H1 (cell line): Measurements from ENCODE around the gene ZDHHC1. TPM values are rescaled to one million over a fixed set of nuclear protein-coding genes. Genes with fewer than 3 reads are reported as not detected.

ENCODE experiments used
- BRCA1 ChIP-seq: IDR thresholded peaks from 2 replicates; pipeline ENCODE4 v1.6.1; 2012; ENCODE audit warnings: low read depth, low read length, improper control_type of control experiment
- CBX8 ChIP-seq: fragments of 300-800, 300-1000 bp; sonication (generic); IDR thresholded peaks from 2 replicates; pipeline ENCODE4 v1.7.1; 2016; ENCODE audit warnings: low read depth, low read length, borderline replicate concordance
- KDM1A ChIP-seq: fragments of 200-600, 300-600 bp; sonication (generic); IDR thresholded peaks from 2 replicates; pipeline ENCODE4 v1.7.1; 2016; ENCODE audit warnings: mild to moderate bottlenecking, low read length, borderline replicate concordance
- KDM4A ChIP-seq: IDR thresholded peaks from one replicate; pipeline ENCODE4 v1.7.1; 2012; ENCODE audit warnings: low read depth, mild to moderate bottlenecking, moderate library complexity, low read length, inconsistent platforms; ENCODE audit not compliant: severe bottlenecking
- MAFK ChIP-seq: IDR thresholded peaks from 2 replicates; pipeline ENCODE4 v1.6.1; 2012; ENCODE audit warnings: low read depth, mild to moderate bottlenecking, improper control_type of control experiment, low read length
- PHF8 ChIP-seq: fragments of 200-600 bp; sonication (generic); conservative IDR thresholded peaks from 2 replicates; pipeline ENCODE4 v1.7.1; 2012; ENCODE audit warnings: low read depth, mild to moderate bottlenecking, inconsistent platforms, low read length, moderate library complexity
- POLR2A ChIP-seq, 2 experiments: IDR thresholded peaks; 1 replicate in 1 of 2; 2 replicates in 1 of 2; pipeline ENCODE4 v1.6.1; 2011; ENCODE audit warnings: low read depth in 2 of 2, low read length in 2 of 2, mild to moderate bottlenecking in 2 of 2; ENCODE audit errors: control extremely low read depth in 1 of 2
- POU5F1 ChIP-seq: IDR thresholded peaks from 2 replicates; pipeline ENCODE4 v1.6.1; 2011; ENCODE audit warnings: low read depth, mild to moderate bottlenecking, low read length, moderate library complexity
- RAD21 ChIP-seq, 2 experiments: IDR thresholded peaks in 1 of 2; conservative IDR thresholded peaks in 1 of 2; 2 replicates each; pipeline ENCODE4 v1.6.1; 2011; ENCODE audit warnings: low read depth in 2 of 2, low read length in 2 of 2, improper control_type of control experiment in 1 of 2, inconsistent platforms in 1 of 2, mild to moderate bottlenecking in 1 of 2, moderate library complexity in 1 of 2
- RFX5 ChIP-seq: IDR thresholded peaks from 2 replicates; pipeline ENCODE4 v1.6.1; 2011; ENCODE audit warnings: low read depth, low read length, improper control_type of control experiment, borderline replicate concordance
- RNF2 ChIP-seq: fragments of 200-900, 300-1000 bp; sonication (generic); IDR thresholded peaks from 2 replicates; pipeline ENCODE4 v1.7.1; 2016; ENCODE audit warnings: borderline replicate concordance, low read depth, mild to moderate bottlenecking, antibody characterized with exemption, low read length; ENCODE audit not compliant: poor library complexity, severe bottlenecking; ENCODE audit errors: missing control alignments
- SIN3A ChIP-seq, 2 experiments: IDR thresholded peaks in 1 of 2; conservative IDR thresholded peaks in 1 of 2; 2 replicates each; pipeline ENCODE4 v1.6.1; 2011 to 2012; ENCODE audit warnings: low read length in 2 of 2, improper control_type of control experiment in 1 of 2, low read depth in 1 of 2, mild to moderate bottlenecking in 1 of 2
- SIRT6 ChIP-seq: IDR thresholded peaks from one replicate; pipeline ENCODE4 v1.7.1; 2012; ENCODE audit warnings: low read length, inconsistent platforms
- polyA plus RNA-seq, 7 experiments: library from polyadenylated mRNA; depleted of rRNA in 3 of 7; stranded (reverse) in 5 of 7; unstranded in 2 of 7; fragments of >200 nt in 5 of 7; fragments of 200-250 nt in 2 of 7; gene quantifications; 1 replicate in 5 of 7; 2 replicates in 1 of 7; 4 replicates in 1 of 7; pipeline versions ENCODE4 v1.2.1 to v1.2.3, GENCODE V29; 2011 to 2013; ENCODE audit warnings: missing spikeins in 2 of 7, mixed read lengths in 2 of 7
- total RNA-seq: library from RNA; stranded (reverse); fragmentation: NEBNext Ultra II Directional; extraction: Animal tissue kit (Norgen Biotek cat#: 25700); gene quantifications from 2 replicates; pipeline ENCODE4 v1.2.1, GENCODE V29; 2021
- TF ChIP-seq, protein P1 (sequence below), 3 experiments: IDR thresholded peaks; 1 replicate in 2 of 3; 2 replicates in 1 of 3; pipeline versions ENCODE4 v1.5.1 to v1.6.1; 2011; ENCODE audit warnings: low read length in 3 of 3, mild to moderate bottlenecking in 3 of 3, inconsistent platforms in 2 of 3, low read depth in 1 of 3, moderate library complexity in 1 of 3; ENCODE audit not compliant: insufficient read depth in 1 of 3; ENCODE audit errors: control extremely low read depth in 1 of 3
- TF ChIP-seq, protein P2 (sequence below): IDR thresholded peaks from 2 replicates; pipeline ENCODE4 v1.6.1; 2012; ENCODE audit warnings: inconsistent platforms
- TF ChIP-seq, protein P3 (sequence below): IDR thresholded peaks from 2 replicates; pipeline ENCODE4 v1.6.1; 2012; ENCODE audit warnings: inconsistent platforms
- TF ChIP-seq, protein P4 (sequence below): IDR thresholded peaks from 2 replicates; pipeline ENCODE4 v1.6.1; 2011; ENCODE audit warnings: low read depth, mild to moderate bottlenecking, low read length; ENCODE audit not compliant: insufficient read depth

ZDHHC1 gene
- total and polyA plus RNA-seq, 2 of the 8 experiments (the other 6 are each of a cell fraction or from before 2014, with no cell fraction given), result 3.1 to 4.9 TPM

DNA sequence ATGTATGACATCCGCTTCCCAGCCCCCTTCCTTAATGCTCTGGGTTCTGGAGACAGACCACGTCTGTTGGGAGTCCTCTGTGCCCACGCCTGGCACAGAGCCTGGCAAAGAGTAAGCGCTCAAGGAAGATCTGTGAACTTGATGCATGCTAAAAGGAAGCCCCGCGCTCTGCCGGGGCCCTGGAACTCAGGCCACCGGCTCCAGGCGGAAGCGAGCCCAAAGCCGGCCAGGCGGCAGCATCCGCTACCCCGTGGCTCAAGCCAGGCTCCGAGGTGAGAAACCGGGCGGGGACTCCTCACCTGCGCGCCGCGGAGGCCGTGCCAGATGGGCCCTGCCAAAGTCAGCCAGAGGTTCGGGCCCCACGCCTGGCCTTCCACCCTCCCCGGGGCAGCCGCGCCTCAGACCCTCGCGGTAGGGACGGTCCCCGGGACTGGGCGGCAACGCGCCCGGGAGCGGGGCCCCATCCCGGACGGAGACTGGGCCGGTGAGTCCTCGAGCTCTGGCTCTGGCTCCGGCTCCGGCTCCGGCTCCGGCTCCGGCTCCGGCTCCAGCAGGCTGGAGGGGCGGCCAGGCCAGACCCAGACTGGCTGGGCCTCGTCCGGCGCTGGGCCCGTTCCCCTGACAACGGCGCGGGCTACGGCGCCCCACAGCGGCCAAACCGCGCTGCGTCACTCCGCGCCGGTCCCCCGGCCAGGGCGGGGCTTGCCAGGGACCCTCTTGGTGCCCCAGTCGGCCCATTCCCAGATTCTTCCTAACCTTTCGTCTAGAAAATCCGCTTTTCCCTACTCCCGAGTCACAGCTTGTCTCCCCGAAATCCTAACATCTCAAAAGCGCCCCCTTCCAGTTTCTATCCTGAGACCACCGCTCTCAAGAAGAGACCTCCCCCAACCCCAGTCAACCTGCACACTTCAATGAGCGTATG is at the start of gene ZDHHC1 (continued):
- TF ChIP-seq, protein P1, sequence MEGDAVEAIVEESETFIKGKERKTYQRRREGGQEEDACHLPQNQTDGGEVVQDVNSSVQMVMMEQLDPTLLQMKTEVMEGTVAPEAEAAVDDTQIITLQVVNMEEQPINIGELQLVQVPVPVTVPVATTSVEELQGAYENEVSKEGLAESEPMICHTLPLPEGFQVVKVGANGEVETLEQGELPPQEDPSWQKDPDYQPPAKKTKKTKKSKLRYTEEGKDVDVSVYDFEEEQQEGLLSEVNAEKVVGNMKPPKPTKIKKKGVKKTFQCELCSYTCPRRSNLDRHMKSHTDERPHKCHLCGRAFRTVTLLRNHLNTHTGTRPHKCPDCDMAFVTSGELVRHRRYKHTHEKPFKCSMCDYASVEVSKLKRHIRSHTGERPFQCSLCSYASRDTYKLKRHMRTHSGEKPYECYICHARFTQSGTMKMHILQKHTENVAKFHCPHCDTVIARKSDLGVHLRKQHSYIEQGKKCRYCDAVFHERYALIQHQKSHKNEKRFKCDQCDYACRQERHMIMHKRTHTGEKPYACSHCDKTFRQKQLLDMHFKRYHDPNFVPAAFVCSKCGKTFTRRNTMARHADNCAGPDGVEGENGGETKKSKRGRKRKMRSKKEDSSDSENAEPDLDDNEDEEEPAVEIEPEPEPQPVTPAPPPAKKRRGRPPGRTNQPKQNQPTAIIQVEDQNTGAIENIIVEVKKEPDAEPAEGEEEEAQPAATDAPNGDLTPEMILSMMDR (IDR thresholded peaks at IDR 0.05; ENCODE audit: control extremely low read depth in 1 of 3, insufficient read depth in 1 of 3, low read depth in 1 of 3, low read length in 3 of 3), result peak; percentile 62 to 77 (median 66)
- TF ChIP-seq KDM1A, result 0 out of 2 replicates have a peak, but pooled peaks have one; percentile 34
- no peak for TF ChIP-seq RFX5
- TF ChIP-seq, protein P2, sequence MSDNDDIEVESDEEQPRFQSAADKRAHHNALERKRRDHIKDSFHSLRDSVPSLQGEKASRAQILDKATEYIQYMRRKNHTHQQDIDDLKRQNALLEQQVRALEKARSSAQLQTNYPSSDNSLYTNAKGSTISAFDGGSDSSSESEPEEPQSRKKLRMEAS, result peak; percentile 12; the same call in 1 of the 2 replicates
- no peak for TF ChIP-seq SIRT6
- TF ChIP-seq MAFK, result no peak
- peak; percentile 79 for TF ChIP-seq KDM4A
- TF ChIP-seq, protein P3, sequence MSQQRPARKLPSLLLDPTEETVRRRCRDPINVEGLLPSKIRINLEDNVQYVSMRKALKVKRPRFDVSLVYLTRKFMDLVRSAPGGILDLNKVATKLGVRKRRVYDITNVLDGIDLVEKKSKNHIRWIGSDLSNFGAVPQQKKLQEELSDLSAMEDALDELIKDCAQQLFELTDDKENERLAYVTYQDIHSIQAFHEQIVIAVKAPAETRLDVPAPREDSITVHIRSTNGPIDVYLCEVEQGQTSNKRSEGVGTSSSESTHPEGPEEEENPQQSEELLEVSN, result peak; percentile 58
- peak in 1 of 2 experiments; percentile 37; a peak in 1 of 3 replicates for TF ChIP-seq POLR2A (IDR thresholded peaks at IDR 0.05; ENCODE audit: control extremely low read depth in 1 of 2, low read depth in 2 of 2, low read length in 2 of 2)
- TF ChIP-seq, protein P4, sequence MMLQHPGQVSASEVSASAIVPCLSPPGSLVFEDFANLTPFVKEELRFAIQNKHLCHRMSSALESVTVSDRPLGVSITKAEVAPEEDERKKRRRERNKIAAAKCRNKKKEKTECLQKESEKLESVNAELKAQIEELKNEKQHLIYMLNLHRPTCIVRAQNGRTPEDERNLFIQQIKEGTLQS, result no peak
- no peak for TF ChIP-seq RNF2
- no peak for TF ChIP-seq CBX8
- TF ChIP-seq PHF8, result peak; percentile 47; the same call in 1 of the 2 replicates
- no peak for TF ChIP-seq POU5F1
- TF ChIP-seq BRCA1, result no peak
- TF ChIP-seq SIN3A (conservative IDR thresholded peaks at IDR 0.05 in 1 of 2, IDR thresholded peaks at IDR 0.05 in 1 of 2; ENCODE audit: low read depth in 1 of 2, low read length in 2 of 2), result peak in 1 of 2 experiments; percentile 80; a peak in 2 of 4 replicates
- peak; percentile 54 to 65 for TF ChIP-seq RAD21 (IDR thresholded peaks at IDR 0.05 in 1 of 2, conservative IDR thresholded peaks at IDR 0.05 in 1 of 2; ENCODE audit: low read depth in 2 of 2, low read length in 2 of 2)
